A549 treated with CORT108297 at 1 μM for 4 hours (cell line): ENCODE measurements around the gene MGAM2. TPM values are rescaled to one million over a fixed set of nuclear protein-coding genes. Genes with fewer than 3 reads are reported as not detected.

Experiments
- total RNA-seq: library from RNA; stranded (reverse); fragments of 200-300 nt; extraction: Qiagen RNA extraction; gene quantifications from 5 replicates; pipeline ENCODE4 v1.2.3, GENCODE V29; 2022

Gene MGAM2
- 0.01 TPM in 1 of 5 replicates, not detected in the others for total RNA-seq

DNA sequence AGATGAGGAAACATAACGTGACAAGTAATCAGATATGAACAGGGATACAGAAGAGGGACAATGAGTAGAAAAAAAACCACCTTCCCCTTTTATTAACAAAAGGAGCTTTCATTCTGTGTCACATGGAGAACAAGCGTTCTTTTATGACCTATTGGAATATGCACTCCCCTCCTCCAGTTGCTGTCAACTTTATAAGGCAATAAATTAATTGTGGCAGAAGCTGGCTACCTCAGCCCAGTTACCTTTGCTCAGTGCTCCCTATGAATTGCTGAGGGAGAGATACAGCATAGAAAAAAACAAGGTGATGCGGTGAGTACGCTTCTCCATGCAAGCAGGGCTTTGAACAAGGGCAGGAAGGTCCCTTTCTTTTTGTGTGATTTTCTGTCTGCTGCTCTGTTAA lies at the start of gene MGAM2:
Gene MGAM2, plus strand, starts transcription at position 220 of the 400 bp plus-strand sequence. CDS start 5,156 bp downstream, outside the sequence.

DNA sequence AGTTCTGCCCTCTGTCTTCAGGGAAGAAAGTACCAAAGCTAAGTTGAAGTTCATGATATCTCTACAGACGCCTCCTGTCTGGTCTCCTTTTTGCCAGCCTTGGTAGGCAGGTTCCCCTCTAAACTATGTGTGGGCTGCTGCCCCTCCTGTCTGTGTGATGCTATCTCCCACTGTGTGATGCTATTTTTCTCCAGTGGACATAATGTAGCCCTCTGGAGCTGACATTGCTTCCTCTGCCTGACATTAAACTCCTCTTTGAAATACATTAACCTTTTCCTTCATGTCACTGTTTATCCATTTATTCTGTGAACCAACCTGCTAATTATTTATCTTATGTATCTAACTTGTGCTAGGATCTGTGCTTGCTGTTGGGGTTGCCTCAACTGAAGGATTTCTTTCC lies 146.4 kb downstream of the MGAM2 start, which contains the start of gene PRSS58:
Gene PRSS58, minus strand, starts transcription at position 101 of the 400 bp plus-strand sequence. CDS start 351 bp downstream, outside the sequence.

Other genes starting within 250 kb of the MGAM2 start
- gene OR9A4, start 195.3 kb upstream of the MGAM2 start, total RNA-seq, result not detected in 5 replicates
- gene CLEC5A, start 164.7 kb upstream of the MGAM2 start, total RNA-seq, result not detected in 5 replicates
- gene TAS2R38, start 137.9 kb upstream of the MGAM2 start, total RNA-seq, result not detected in 5 replicates
- 0.32 to 0.61 TPM (median 0.46 TPM) in 5 replicates for gene MGAM, start 115.8 kb upstream of the MGAM2 start, total RNA-seq
- not detected in 5 replicates for gene PRSS58, start 146.3 kb downstream of the MGAM2 start, total RNA-seq